Fibroblast of villous mesenchyme (primary cell): ENCODE measurements around the gene RASA2. TPM values are rescaled to one million over a fixed set of nuclear protein-coding genes. Genes with fewer than 3 reads are reported as not detected.

Experiments
- DNase-seq: peaks from one replicate; pipeline ENCODE4 v3.0.0-alpha.2; 2010; ENCODE audit warnings: low read depth
- H3K4me3 ChIP-seq: 2 replicates; pipeline ENCODE4 v1.5.1; 2011; ENCODE audit warnings: low read depth, mild to moderate bottlenecking, low read length
- total RNA-seq: library from RNA; depleted of rRNA; stranded (reverse); fragments of >200 nt; gene quantifications from 2 replicates; pipeline ENCODE4 v1.2.3, GENCODE V29; 2012
- TF ChIP-seq, protein P1 (sequence below): IDR thresholded peaks from 2 replicates; pipeline ENCODE4 v1.5.1; 2012; ENCODE audit warnings: low read depth, mild to moderate bottlenecking, low read length; ENCODE audit not compliant: insufficient read depth

The RASA2 gene
- total RNA-seq, 1 donor = 18.1 TPM

DNA sequence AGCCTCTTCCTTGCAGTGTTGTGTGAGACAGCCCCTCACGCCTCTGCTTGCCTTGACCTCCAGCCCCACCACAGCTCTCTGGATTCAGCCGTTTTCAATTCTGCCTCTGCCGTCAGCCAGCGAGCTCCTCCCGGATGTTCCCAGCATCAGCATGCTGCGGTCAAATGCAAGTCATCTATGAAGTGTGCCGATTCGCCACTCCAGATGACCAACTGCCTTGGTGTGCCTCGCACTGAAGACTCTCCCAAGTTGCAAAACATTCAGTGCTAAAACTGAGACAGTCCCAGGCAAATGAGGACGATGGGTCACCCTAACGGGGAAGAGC, 30.6 kb upstream of the RASA2 start:
- no peak overlapping the region for H3K4me3 ChIP-seq
- TF ChIP-seq, protein P1, sequence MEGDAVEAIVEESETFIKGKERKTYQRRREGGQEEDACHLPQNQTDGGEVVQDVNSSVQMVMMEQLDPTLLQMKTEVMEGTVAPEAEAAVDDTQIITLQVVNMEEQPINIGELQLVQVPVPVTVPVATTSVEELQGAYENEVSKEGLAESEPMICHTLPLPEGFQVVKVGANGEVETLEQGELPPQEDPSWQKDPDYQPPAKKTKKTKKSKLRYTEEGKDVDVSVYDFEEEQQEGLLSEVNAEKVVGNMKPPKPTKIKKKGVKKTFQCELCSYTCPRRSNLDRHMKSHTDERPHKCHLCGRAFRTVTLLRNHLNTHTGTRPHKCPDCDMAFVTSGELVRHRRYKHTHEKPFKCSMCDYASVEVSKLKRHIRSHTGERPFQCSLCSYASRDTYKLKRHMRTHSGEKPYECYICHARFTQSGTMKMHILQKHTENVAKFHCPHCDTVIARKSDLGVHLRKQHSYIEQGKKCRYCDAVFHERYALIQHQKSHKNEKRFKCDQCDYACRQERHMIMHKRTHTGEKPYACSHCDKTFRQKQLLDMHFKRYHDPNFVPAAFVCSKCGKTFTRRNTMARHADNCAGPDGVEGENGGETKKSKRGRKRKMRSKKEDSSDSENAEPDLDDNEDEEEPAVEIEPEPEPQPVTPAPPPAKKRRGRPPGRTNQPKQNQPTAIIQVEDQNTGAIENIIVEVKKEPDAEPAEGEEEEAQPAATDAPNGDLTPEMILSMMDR = no peak
- peak; percentile 68 for DNase-seq

DNA sequence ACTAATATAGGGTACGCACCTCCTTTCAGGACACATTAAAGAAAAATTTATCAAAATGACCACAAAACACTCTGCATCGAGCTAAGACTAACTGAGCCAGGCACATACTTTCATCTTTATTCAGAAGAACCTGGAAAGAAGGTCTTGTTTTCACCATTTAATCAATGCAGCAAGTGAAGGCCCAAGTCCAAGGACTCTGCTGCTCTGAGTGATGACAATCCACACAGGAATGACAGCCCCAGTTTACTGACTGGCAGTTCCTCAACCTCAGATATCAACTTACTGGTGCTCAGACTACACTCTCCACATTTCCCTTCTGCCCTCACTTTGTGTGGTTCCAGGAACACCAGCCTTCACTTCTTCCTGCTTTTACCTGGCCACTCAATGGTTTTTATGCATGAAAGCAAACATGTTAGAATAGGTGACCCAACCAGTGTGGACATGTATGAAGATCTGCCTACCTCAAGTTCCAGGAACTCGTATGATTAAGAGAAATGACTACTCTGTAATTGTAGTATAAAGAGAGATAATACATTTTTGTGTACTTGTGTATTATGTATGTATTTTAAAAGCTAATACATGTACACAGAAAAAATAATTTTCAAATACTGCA, 29.1 kb upstream of the RASA2 start:
- H3K4me3 ChIP-seq = no peak overlapping the region
- DNase-seq = no peak
- TF ChIP-seq, protein P1 = no peak

DNA sequence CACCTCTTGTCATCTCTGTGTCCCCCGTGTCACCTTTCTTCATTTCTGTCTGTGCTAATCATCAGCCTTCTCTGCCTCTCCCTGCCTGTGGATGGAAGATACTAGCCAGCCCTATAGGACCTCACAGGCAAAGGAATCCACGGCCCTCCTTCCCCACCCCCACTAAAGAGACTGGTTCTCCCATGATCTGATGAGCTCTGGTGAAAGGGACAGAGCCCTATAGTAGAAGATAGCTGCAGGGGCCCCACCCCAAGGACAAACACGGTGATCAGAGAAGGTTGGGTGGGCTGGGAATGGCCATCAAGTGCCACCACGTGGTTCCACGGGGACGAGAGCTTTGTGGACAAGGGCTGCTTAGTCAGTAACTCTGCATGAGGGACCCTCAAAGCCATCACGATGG, 27.8 kb upstream of the RASA2 start:
- no peak for DNase-seq
- TF ChIP-seq, protein P1 = no peak
- H3K4me3 ChIP-seq = no peak overlapping the region

DNA sequence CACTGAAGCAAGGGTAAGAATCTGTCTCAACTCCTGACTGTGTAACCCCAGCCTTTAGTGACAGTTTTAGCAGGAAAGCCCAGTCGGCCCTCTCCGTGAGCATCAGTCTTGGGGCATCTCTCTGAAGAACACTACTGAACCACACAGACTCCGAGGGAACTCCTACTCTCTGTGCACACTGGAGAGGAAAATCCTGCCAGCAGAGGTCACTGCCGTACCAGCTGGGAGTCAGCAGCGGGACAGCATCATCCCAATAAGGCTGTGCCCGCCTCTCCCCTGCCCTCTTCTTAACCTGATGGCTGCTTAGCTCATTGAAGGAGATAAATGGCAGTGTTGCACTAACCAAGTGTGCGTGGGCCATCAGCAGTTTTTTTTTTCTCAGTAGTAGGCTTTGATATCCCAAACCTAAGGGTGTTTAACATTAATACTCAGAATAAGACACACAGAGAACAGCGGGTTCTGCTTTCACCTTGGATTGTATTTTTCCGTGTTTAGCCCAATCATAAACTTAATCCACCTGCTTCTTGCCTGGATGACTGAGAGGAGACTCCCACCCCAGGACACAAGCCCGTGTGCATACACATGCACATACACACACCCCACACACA, 26.6 kb upstream of the RASA2 start:
- no peak overlapping the region for H3K4me3 ChIP-seq
- DNase-seq = peak; percentile 83
- TF ChIP-seq, protein P1 = peak; percentile 89

DNA sequence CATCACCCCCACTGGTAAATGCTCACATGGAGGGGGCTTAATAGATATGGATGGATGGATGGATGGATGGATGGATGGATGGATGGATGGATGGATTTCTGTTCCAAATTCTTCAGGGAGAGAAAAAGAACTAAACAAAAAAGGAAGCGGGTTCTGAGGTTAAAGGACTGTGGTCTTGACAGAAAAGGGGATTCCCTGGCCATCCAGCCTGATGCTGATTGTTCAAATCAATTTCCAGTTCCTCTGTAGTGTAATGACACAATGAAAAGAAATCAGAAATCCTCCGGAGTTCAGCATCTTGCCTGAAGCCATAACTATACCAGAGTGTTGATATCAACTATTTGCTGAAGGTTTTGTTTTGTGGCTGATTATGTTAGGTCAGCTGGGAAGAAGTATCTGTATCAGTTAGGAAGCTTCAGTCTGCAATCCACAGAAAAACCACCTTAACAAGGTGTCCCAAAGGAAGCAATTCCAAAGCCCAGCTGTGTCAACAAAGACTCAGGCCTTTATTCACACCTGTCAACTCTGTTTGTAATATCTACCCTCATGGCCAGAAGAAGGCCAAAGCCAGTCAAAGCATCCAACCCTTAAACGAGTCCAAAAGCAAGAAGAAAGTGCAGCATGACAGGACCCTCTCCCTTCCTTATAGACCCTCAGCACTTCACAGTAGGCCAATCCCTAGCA, 24.5 kb upstream of the RASA2 start:
- H3K4me3 ChIP-seq = no peak overlapping the region
- no peak for DNase-seq
- TF ChIP-seq, protein P1 = no peak

DNA sequence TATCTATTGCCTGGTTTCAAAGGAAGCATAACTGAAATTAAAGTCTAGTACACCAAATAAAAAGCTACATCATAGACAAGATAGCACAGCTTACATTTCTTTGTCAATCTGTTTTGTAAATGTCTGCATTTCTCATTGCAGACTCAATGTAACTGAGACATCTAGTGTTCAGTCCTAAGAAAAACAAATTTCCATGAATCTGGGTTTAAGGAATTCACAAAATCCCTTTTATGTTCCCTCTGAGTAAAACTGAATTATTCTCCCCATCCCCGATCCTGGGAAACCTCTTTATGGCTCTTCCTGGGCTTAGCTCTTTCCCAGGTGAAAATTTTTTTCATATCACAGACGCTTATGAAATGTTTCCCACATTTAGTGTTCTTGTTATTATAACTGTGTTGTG, 21.6 kb upstream of the RASA2 start:
- H3K4me3 ChIP-seq = no peak overlapping the region
- DNase-seq = peak; percentile 37
- TF ChIP-seq, protein P1 = peak; percentile 23
